H9 (cell line): Measurements from ENCODE around the gene IDH3B. TPM values are rescaled to one million over a fixed set of nuclear protein-coding genes. Genes with fewer than 3 reads are reported as not detected.

Experiments used
- DNase-seq: peaks from one replicate; pipeline ENCODE4 v3.0.0-alpha.2; 2017
- H2AFZ ChIP-seq: one replicate; pipeline ENCODE4 v1.6.1; 2013; ENCODE audit warnings: mild to moderate bottlenecking, low read length, control low read depth, moderate library complexity
- H2AK5ac ChIP-seq: 2 replicates; pipeline ENCODE4 v1.6.1; 2013; ENCODE audit warnings: low read length, control low read depth, mixed read lengths; ENCODE audit not compliant: insufficient read length
- H2BK120ac ChIP-seq: one replicate; pipeline ENCODE4 v1.6.1; 2013; ENCODE audit warnings: low read depth, mild to moderate bottlenecking, low read length, control low read depth, inconsistent platforms; ENCODE audit not compliant: poor library complexity, severe bottlenecking
- H2BK12ac ChIP-seq: 2 replicates; pipeline ENCODE4 v1.6.1; 2013; ENCODE audit warnings: low read length, control low read depth, mixed read lengths, low read depth; ENCODE audit not compliant: insufficient read length
- H2BK15ac ChIP-seq: 2 replicates; pipeline ENCODE4 v1.6.1; 2013; ENCODE audit warnings: low read depth, low read length, control low read depth
- H2BK20ac ChIP-seq: one replicate; pipeline ENCODE4 v1.6.1; 2013; ENCODE audit warnings: low read depth, mild to moderate bottlenecking, low read length, control low read depth, inconsistent platforms; ENCODE audit not compliant: poor library complexity, severe bottlenecking
- H2BK5ac ChIP-seq: 2 replicates; pipeline ENCODE4 v1.6.1; 2013; ENCODE audit warnings: low read length, control low read depth, mixed read lengths; ENCODE audit not compliant: insufficient read length
- H3K14ac ChIP-seq: 2 replicates; pipeline ENCODE4 v1.6.1; 2013; ENCODE audit warnings: low read length, control low read depth; ENCODE audit not compliant: insufficient read depth
- H3K18ac ChIP-seq: 2 replicates; pipeline ENCODE4 v1.6.1; 2013; ENCODE audit warnings: low read depth, mild to moderate bottlenecking, mixed read lengths, low read length, control low read depth; ENCODE audit not compliant: insufficient read length
- H3K23ac ChIP-seq: 2 replicates; pipeline ENCODE4 v1.6.1; 2013; ENCODE audit warnings: low read length, control low read depth, mixed read lengths, low read depth; ENCODE audit not compliant: insufficient read length
- H3K23me2 ChIP-seq: 2 replicates; pipeline ENCODE4 v1.6.1; 2013; ENCODE audit warnings: low read depth, mild to moderate bottlenecking, mixed read lengths, low read length, control low read depth; ENCODE audit not compliant: insufficient read length, poor library complexity, severe bottlenecking
- H3K27ac ChIP-seq: 2 replicates; pipeline ENCODE4 v1.5.1; 2013; ENCODE audit warnings: low read length, control low read depth, mixed read lengths, low read depth; ENCODE audit not compliant: insufficient read length
- H3K27me3 ChIP-seq: 2 replicates; pipeline ENCODE4 v1.6.1; 2013; ENCODE audit warnings: low read length, control low read depth, inconsistent platforms; ENCODE audit not compliant: insufficient read depth
- H3K4ac ChIP-seq: 2 replicates; pipeline ENCODE4 v1.6.1; 2013; ENCODE audit warnings: low read depth, mild to moderate bottlenecking, control low read depth, inconsistent platforms, low read length, moderate library complexity
- H3K4me1 ChIP-seq: 2 replicates; pipeline ENCODE4 v1.6.1; 2013; ENCODE audit warnings: low read length, control low read depth, inconsistent platforms; ENCODE audit not compliant: insufficient read depth
- H3K4me2 ChIP-seq: 2 replicates; pipeline ENCODE4 v1.6.1; 2013; ENCODE audit warnings: low read length, control low read depth, mixed read lengths; ENCODE audit not compliant: insufficient read length, insufficient read depth
- H3K56ac ChIP-seq: 2 replicates; pipeline ENCODE4 v1.6.1; 2013; ENCODE audit warnings: low read depth, mild to moderate bottlenecking, mixed read lengths, low read length, control low read depth; ENCODE audit not compliant: insufficient read length
- H3K79me1 ChIP-seq: 2 replicates; pipeline ENCODE4 v1.6.1; 2013; ENCODE audit warnings: low read depth, mild to moderate bottlenecking, moderate library complexity, low read length, control low read depth, inconsistent platforms; ENCODE audit not compliant: insufficient read depth, poor library complexity, severe bottlenecking
- H3K79me2 ChIP-seq: 2 replicates; pipeline ENCODE4 v1.6.1; 2013; ENCODE audit warnings: low read length, control low read depth, inconsistent platforms; ENCODE audit not compliant: insufficient read depth
- H3K9ac ChIP-seq: 2 replicates; pipeline ENCODE4 v1.6.1; 2013; ENCODE audit warnings: low read length, control low read depth, mixed read lengths; ENCODE audit not compliant: insufficient read length; ENCODE audit errors: extremely low read depth
- H3K9me3 ChIP-seq: one replicate; pipeline ENCODE4 v1.6.1; 2013; ENCODE audit warnings: low read depth, low read length, inconsistent platforms; ENCODE audit not compliant: control insufficient read depth
- H3T11ph ChIP-seq: one replicate; pipeline ENCODE4 v1.6.1; 2013; ENCODE audit warnings: mild to moderate bottlenecking, low read length, control low read depth, inconsistent platforms
- H4K20me1 ChIP-seq: one replicate; pipeline ENCODE4 v1.6.1; 2013; ENCODE audit not compliant: control insufficient read depth, insufficient read length, insufficient read depth
- H4K5ac ChIP-seq: 2 replicates; pipeline ENCODE4 v1.6.1; 2013; ENCODE audit warnings: low read depth, mild to moderate bottlenecking, mixed read lengths, low read length, control low read depth; ENCODE audit not compliant: insufficient read length
- H4K8ac ChIP-seq: replicated peaks from 2 replicates; pipeline ENCODE4 v1.6.1; 2013; ENCODE audit warnings: low read length, control low read depth, mixed read lengths, low read depth; ENCODE audit not compliant: insufficient read length
- H4K91ac ChIP-seq: 2 replicates; pipeline ENCODE4 v1.6.1; 2013; ENCODE audit warnings: low read depth, mild to moderate bottlenecking, moderate library complexity, mixed read lengths, low read length, control low read depth; ENCODE audit not compliant: insufficient read length
- H3K27ac Mint-ChIP-seq, 3 experiments: 2 replicates in 2 of 3; 3 replicates in 1 of 3; pipeline ENCODE4 v1.8.0; 2020 to 2021; ENCODE audit warnings: mixed read lengths in 3 of 3, mild to moderate bottlenecking in 1 of 3, moderate library complexity in 1 of 3
- H3K27me3 Mint-ChIP-seq: 2 replicates; pipeline ENCODE4 v1.8.0; 2021; ENCODE audit warnings: low read depth, mild to moderate bottlenecking, moderate library complexity, mixed read lengths
- H3K36me3 Mint-ChIP-seq, 3 experiments: 2 replicates in 2 of 3; 3 replicates in 1 of 3; pipeline ENCODE4 v1.8.0; 2020 to 2021; ENCODE audit warnings: low read depth in 3 of 3, mixed read lengths in 3 of 3; ENCODE audit not compliant: insufficient read depth in 1 of 3
- H3K4me1 Mint-ChIP-seq, 2 experiments: 2 replicates each; pipeline ENCODE4 v1.8.0; 2020; ENCODE audit warnings: mixed read lengths in 2 of 2
- H3K4me3 Mint-ChIP-seq, 2 experiments: 2 replicates in 1 of 2; 3 replicates in 1 of 2; pipeline ENCODE4 v1.8.0; 2020 to 2021; ENCODE audit warnings: mild to moderate bottlenecking in 2 of 2, mixed read lengths in 2 of 2, moderate library complexity in 1 of 2
- H3K9me3 Mint-ChIP-seq, 2 experiments: 2 replicates in 1 of 2; 3 replicates in 1 of 2; pipeline ENCODE4 v1.8.0; 2020; ENCODE audit warnings: mild to moderate bottlenecking in 2 of 2, mixed read lengths in 2 of 2, moderate library complexity in 1 of 2
- WGBS: extraction: QIAGEN DNeasy Blood & Tissue Kit; methylation state at CpG from one replicate; pipeline ENCODE4 v1.1.7; 2013; ENCODE audit warnings: missing lambda C conversion rate, low lambda C conversion rate, mixed read lengths; ENCODE audit not compliant: insufficient read length; ENCODE audit errors: extremely low coverage; 5-methylcytosine and 5-hydroxymethylcytosine counted together
- total RNA-seq: library from RNA; stranded (reverse); gene quantifications from 2 replicates; pipeline ENCODE4 v1.2.1, GENCODE V29; 2021
- TF ChIP-seq, protein P1 (sequence below): fragments of 200-600 bp; sonication (generic); conservative IDR thresholded peaks from 3 replicates; pipeline ENCODE4 v1.8.0; 2021; ENCODE audit warnings: antibody characterized with exemption, mild to moderate bottlenecking

Gene IDH3B
- total RNA-seq, 1 experiment from 2014 or later, result 114 TPM

DNA sequence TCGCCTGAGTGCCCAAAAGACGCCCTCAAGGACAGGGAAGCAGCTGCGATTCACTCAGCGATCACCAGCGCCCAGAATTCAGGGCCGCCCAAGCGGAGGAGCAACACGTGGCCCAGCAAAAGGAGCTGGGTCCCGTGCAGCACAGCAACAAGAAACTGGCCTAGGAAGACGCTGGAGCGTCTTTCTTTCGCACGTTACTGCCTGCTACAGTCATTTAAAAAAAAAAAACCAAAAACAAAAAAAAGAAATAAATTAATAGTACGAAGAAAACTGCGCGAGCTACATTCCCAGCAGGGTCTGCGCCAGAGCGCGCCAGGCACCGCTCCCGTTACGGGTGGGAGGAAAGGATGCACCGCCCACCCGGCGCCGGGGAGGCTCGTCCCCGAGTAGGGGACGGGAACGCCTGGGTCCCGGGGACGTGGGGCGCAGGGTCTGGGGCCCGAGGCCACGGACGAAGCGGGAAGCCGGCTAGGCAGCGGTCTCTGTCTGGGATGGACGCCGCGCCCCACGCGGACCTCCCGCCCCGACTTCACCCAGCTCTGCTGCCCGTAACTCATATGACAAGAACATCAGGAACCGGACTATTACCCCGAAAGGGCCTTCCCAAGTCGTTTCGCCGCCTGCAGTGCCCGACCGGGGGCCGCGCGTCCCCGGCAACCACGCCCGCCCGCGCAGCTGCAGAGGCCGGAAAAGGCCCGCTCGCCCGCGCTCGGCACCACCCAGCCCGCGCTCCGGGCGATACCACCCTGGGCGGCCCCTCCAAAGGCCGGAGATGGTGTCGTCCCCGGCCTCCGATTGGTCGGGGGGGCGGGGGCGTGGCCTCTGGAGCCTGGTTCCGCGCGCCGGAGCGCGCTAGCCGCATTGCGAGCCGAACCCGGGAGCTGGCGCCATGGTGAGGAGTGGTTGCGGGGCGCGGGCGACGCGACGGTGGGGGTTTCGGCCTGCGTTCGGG, 12.0 kb downstream of the IDH3B start, which contains the start of gene NOP56:
Gene NOP56 (plus strand): TSS at position 861 of the 952 bp plus-strand sequence. CDS start 29 bp downstream, at position 890.
- no peak within 1 kb of the TSS for H2AK5ac ChIP-seq
- no peak within 1 kb of the TSS for H3T11ph ChIP-seq
- H3K23ac ChIP-seq, result no peak within 1 kb of the TSS
- Mint-ChIP-seq H3K4me1 (peaks cover 15 to 22% of the 10 kb centered on the region in 2 experiments), H3K27ac (peak within 1 kb of the TSS; percentile 84 to 96 (median 94); a peak in 6 of 7 replicates), H3K36me3 (peaks cover 40 to 45% (median 41%) of the 10 kb centered on the region in 3 experiments), H3K27me3 (no peaks in the 10 kb centered on the region; the same call in 1 of the 2 replicates), H3K9me3 (no peaks in the 10 kb centered on the region), H3K4me3 (peak within 1 kb of the TSS; percentile 88 to 93)
- H3K14ac ChIP-seq, result peak within 1 kb of the TSS; percentile 100
- no peak within 1 kb of the TSS for H2BK15ac ChIP-seq
- TF ChIP-seq, protein P1, sequence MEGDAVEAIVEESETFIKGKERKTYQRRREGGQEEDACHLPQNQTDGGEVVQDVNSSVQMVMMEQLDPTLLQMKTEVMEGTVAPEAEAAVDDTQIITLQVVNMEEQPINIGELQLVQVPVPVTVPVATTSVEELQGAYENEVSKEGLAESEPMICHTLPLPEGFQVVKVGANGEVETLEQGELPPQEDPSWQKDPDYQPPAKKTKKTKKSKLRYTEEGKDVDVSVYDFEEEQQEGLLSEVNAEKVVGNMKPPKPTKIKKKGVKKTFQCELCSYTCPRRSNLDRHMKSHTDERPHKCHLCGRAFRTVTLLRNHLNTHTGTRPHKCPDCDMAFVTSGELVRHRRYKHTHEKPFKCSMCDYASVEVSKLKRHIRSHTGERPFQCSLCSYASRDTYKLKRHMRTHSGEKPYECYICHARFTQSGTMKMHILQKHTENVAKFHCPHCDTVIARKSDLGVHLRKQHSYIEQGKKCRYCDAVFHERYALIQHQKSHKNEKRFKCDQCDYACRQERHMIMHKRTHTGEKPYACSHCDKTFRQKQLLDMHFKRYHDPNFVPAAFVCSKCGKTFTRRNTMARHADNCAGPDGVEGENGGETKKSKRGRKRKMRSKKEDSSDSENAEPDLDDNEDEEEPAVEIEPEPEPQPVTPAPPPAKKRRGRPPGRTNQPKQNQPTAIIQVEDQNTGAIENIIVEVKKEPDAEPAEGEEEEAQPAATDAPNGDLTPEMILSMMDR, result no peak
- H2AFZ ChIP-seq, result no peak within 1 kb of the TSS
- peaks cover 17% of the 10 kb centered on the region for H3K79me2 ChIP-seq
- no peaks in the 10 kb centered on the region for H3K9me3 ChIP-seq
- H4K20me1 ChIP-seq, result no peaks in the 10 kb centered on the region
- no peak within 1 kb of the TSS for H3K56ac ChIP-seq
- peaks cover 11% of the 10 kb centered on the region for H3K79me1 ChIP-seq
- no peak within 1 kb of the TSS for H2BK12ac ChIP-seq
- H3K4me1 ChIP-seq, result no peaks in the 10 kb centered on the region; the same call in 1 of the 2 replicates
- no peak within 1 kb of the TSS for H3K27ac ChIP-seq
- peaks cover 9% of the 10 kb centered on the region for H3K23me2 ChIP-seq
- no peaks in the 10 kb centered on the region for H3K27me3 ChIP-seq
- DNase-seq, result peak; percentile 86
- peak within 1 kb of the TSS; percentile 96 for H3K4me2 ChIP-seq
- H3K9ac ChIP-seq, result peak within 1 kb of the TSS; percentile 99
- H4K5ac ChIP-seq, result peak within 1 kb of the TSS; percentile 50
- no peak within 1 kb of the TSS for H2BK5ac ChIP-seq
- H4K8ac ChIP-seq, result no peak within 1 kb of the TSS
- peak within 1 kb of the TSS; percentile 93 for H4K91ac ChIP-seq
- H3K18ac ChIP-seq, result peak within 1 kb of the TSS; percentile 97
- no peak within 1 kb of the TSS for H2BK20ac ChIP-seq
- WGBS, result no CpG with 5 or more reads among the region's 101 CpGs
- H2BK120ac ChIP-seq, result no peak within 1 kb of the TSS
- H3K4ac ChIP-seq, result no peak within 1 kb of the TSS; the same call in 1 of the 2 replicates
